ENCODE measurements around the gene ZNF77. TPM values are rescaled to one million over a fixed set of nuclear protein-coding genes. Genes with fewer than 3 reads are reported as not detected.
A peak's percentile ranks its signal among the peaks of the same experiment; 100 is the strongest.
"Not testable (repeated sequence)": the region's sequence is repeated elsewhere in the genome, so short reads cannot be mapped to it uniquely, and the experiment has no call there.

Gene ZNF77
- total RNA-seq, result 1 to 10 TPM; 6.0 to 9.2 (median 6.8) TPM
- 9.5 TPM for total RNA-seq (2013)

- Histone ChIP-seq H3K27me3 (ENCODE audit: control insufficient read depth, insufficient read depth, low read length) (no peaks in the 10 kb centered on the region), H3K4me3 (ENCODE audit: low read length) (peak within 1 kb of the TSS; percentile 99), H3K36me3 (ENCODE audit: control insufficient read depth, insufficient read depth, low read length) (no peaks in the 10 kb centered on the region), H3K27ac (ENCODE audit: low read length) (peak within 1 kb of the TSS; percentile 97), H3K9me3 (ENCODE audit: control insufficient read depth, insufficient read depth, low read length) (no peaks in the 10 kb centered on the region), H3K4me1 (ENCODE audit: control insufficient read depth, insufficient read depth, low read length) (peaks cover 23% of the 10 kb centered on the region)
- no peaks in the 10 kb centered on the region for H3K36me3 Mint-ChIP-seq
- intact Hi-C loops (cut with micrococcal nuclease), result loop anchor here (5.0 kb wide), 1 partner anchor 43 kb away; the partner anchor contains the start of gene ZNF57
- H3K4me3 Mint-ChIP-seq, result peak within 1 kb of the TSS; percentile 97
- no peak for TF ChIP-seq CTCF (IDR thresholded peaks at IDR 0.05)
- DNase-seq (peak; percentile 99 to 100), ATAC-seq (peak; percentile 96 to 99 (median 96))
- H3K4me1 Mint-ChIP-seq, result peaks cover 25 to 35% of the 10 kb centered on the region in 2 donors
- H3K9me3 Mint-ChIP-seq, result no peaks in the 10 kb centered on the region
- H3K27ac Mint-ChIP-seq, result peak within 1 kb of the TSS; percentile 95 to 99
- WGBS (ENCODE audit: insufficient coverage), result 1% methylated on average over 74 of the region's 74 CpGs
- H3K27me3 Mint-ChIP-seq (ENCODE audit: low read depth in 2 of 2), result no peaks in the 10 kb centered on the region
These were observed at the start of gene ZNF77 for GRCh38 chr19:2944775-2945574. Gene ZNF77, minus strand, starts transcription at chr19:2944971. Its CDS starts 131 bp downstream, at chr19:2944840.

DNA sequence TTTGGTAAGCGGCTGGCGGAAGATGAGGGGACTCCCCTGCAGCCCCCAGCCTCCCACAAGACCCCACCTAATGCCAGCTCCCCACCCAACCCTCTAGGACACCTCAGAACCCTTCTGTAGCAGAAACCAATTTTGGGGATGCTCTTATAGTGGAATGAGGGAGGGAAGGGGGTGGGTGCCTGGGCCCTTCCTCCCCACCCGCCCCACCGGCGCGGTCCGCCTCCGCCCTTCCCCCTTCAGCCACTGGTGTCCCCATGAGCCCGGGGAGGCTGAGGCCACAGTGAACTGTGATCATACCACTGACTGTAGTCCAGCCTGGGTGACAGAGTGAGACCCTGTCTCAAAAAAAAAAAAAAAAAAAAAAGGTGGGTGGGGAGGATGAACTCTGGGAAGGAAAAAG is 48.8 kb upstream of the ZNF77 start:
- intact Hi-C loops (cut with micrococcal nuclease), result no loop called here
- H3K27me3 ChIP-seq (ENCODE audit: control insufficient read depth, insufficient read depth, low read length), result no peaks in the 10 kb centered on the region
- H3K9me3 ChIP-seq (ENCODE audit: control insufficient read depth, insufficient read depth, low read length), result no peaks in the 10 kb centered on the region
- no peak for DNase-seq
- no peaks in the 10 kb centered on the region for H3K4me1 ChIP-seq (ENCODE audit: control insufficient read depth, insufficient read depth, low read length)
- H3K4me3 Mint-ChIP-seq, result no peak overlapping the region
- no peak for TF ChIP-seq CTCF (IDR thresholded peaks at IDR 0.05)
- H3K27ac Mint-ChIP-seq, result no peak overlapping the region
- no peaks in the 10 kb centered on the region for H3K4me1 Mint-ChIP-seq
- no peak overlapping the region for H3K27ac ChIP-seq (ENCODE audit: low read length)
- no peaks in the 10 kb centered on the region for H3K36me3 Mint-ChIP-seq
- no peak for ATAC-seq
- no peak overlapping the region for H3K4me3 ChIP-seq (ENCODE audit: low read length)
- H3K36me3 ChIP-seq (ENCODE audit: control insufficient read depth, insufficient read depth, low read length), result no peaks in the 10 kb centered on the region
- no peaks in the 10 kb centered on the region for H3K9me3 Mint-ChIP-seq
- WGBS (ENCODE audit: insufficient coverage), result 82% methylated on average over 9 of the region's 9 CpGs
- H3K27me3 Mint-ChIP-seq (ENCODE audit: low read depth in 2 of 2), result no peaks in the 10 kb centered on the region

- 86% methylated on average over 14 of the region's 14 CpGs for WGBS (ENCODE audit: insufficient coverage)
- H3K36me3 ChIP-seq (ENCODE audit: control insufficient read depth, insufficient read depth, low read length), result no peaks in the 10 kb centered on the region
- H3K9me3 Mint-ChIP-seq, result no peaks in the 10 kb centered on the region
- no peaks in the 10 kb centered on the region for H3K9me3 ChIP-seq (ENCODE audit: control insufficient read depth, insufficient read depth, low read length)
- no peak for DNase-seq
- H3K27ac ChIP-seq (ENCODE audit: low read length), result no peak overlapping the region
- no peak overlapping the region for H3K4me3 Mint-ChIP-seq
- no peak for TF ChIP-seq CTCF (IDR thresholded peaks at IDR 0.05)
- no peak for ATAC-seq
- H3K4me1 Mint-ChIP-seq, result no peaks in the 10 kb centered on the region
- H3K36me3 Mint-ChIP-seq, result no peaks in the 10 kb centered on the region
- H3K27ac Mint-ChIP-seq, result no peak overlapping the region
- H3K4me1 ChIP-seq (ENCODE audit: control insufficient read depth, insufficient read depth, low read length), result no peaks in the 10 kb centered on the region
- no peaks in the 10 kb centered on the region for H3K27me3 ChIP-seq (ENCODE audit: control insufficient read depth, insufficient read depth, low read length)
- intact Hi-C loops (cut with micrococcal nuclease), result no loop called here
- H3K4me3 ChIP-seq (ENCODE audit: low read length), result no peak overlapping the region
- no peaks in the 10 kb centered on the region for H3K27me3 Mint-ChIP-seq (ENCODE audit: low read depth in 2 of 2)
These were observed 48.2 kb upstream of the ZNF77 start for GRCh38 chr19:2992958-2993357.

GRCh38 chr19:2992333-2992732 is 47.6 kb upstream of the ZNF77 start:
- H3K4me3 Mint-ChIP-seq; H3K4me1 Mint-ChIP-seq; H3K9me3 Mint-ChIP-seq; DNase-seq; H3K27me3 ChIP-seq (ENCODE audit: control insufficient read depth, insufficient read depth, low read length); H3K27ac ChIP-seq (ENCODE audit: low read length); ATAC-seq; H3K36me3 Mint-ChIP-seq; H3K27me3 Mint-ChIP-seq (ENCODE audit: low read depth in 2 of 2); H3K9me3 ChIP-seq (ENCODE audit: control insufficient read depth, insufficient read depth, low read length); intact Hi-C loops (cut with micrococcal nuclease); H3K4me3 ChIP-seq (ENCODE audit: low read length); H3K36me3 ChIP-seq (ENCODE audit: control insufficient read depth, insufficient read depth, low read length); H3K4me1 ChIP-seq (ENCODE audit: control insufficient read depth, insufficient read depth, low read length); H3K27ac Mint-ChIP-seq: not testable (repeated sequence)
- 95% methylated on average over 11 of the region's 11 CpGs for WGBS (ENCODE audit: insufficient coverage)
